Measurements from ENCODE around the gene CPXM2. TPM values are rescaled to one million over a fixed set of nuclear protein-coding genes. Genes with fewer than 3 reads are reported as not detected.
A peak's percentile ranks its signal among the peaks of the same experiment; 100 is the strongest.
"Not testable (repeated sequence)": the region's sequence is repeated elsewhere in the genome, so short reads cannot be mapped to it uniquely, and the experiment has no call there.

Gene CPXM2
- total and polyA plus RNA-seq, 2 experiments from 2014 or later, result 3.7 to 4.9 TPM

- Histone ChIP-seq H3K4me3 (no peak overlapping the region), H3K9me3 (ENCODE audit: low read depth) (no peaks in the 10 kb centered on the region), H3K79me2 (no peaks in the 10 kb centered on the region), H3K27me3 (no peaks in the 10 kb centered on the region), H2AFZ (no peak overlapping the region), H3K4me1 (ENCODE audit: insufficient read depth) (no peaks in the 10 kb centered on the region), H3K9me2 (replicated peaks; ENCODE audit: insufficient read depth) (no peaks in the 10 kb centered on the region), H3K36me3 (replicated peaks; ENCODE audit: insufficient read depth, low read depth) (no peaks in the 10 kb centered on the region), H4K20me1 (ENCODE audit: insufficient read depth, poor library complexity, severe bottlenecking) (no peaks in the 10 kb centered on the region), H3K27ac (no peak overlapping the region), H3K4me2 (no peak overlapping the region)
- no peak for DNase-seq (ENCODE audit: low spot score)
- 90% methylated on average over 5 of the region's 5 CpGs for WGBS (ENCODE audit: low lambda C conversion rate, missing lambda C conversion rate)
- TF ChIP-seq EZH2 (IDR thresholded peaks at IDR 0.05; ENCODE audit: borderline replicate concordance) (no peak), CTCF (IDR thresholded peaks at IDR 0.05; ENCODE audit: poor library complexity) (no peak), EZH2phosphoT487 (IDR thresholded peaks at IDR 0.05; ENCODE audit: low read depth, severe bottlenecking, unreplicated experiment) (no peak)
These were observed 149.9 kb downstream of the CPXM2 start for GRCh38 chr10:123741711-123742110.

- Histone ChIP-seq H3K27me3 (no peaks in the 10 kb centered on the region), H3K36me3 (replicated peaks; ENCODE audit: insufficient read depth, low read depth) (no peaks in the 10 kb centered on the region)
- peak; percentile 16 for DNase-seq (ENCODE audit: low spot score)
These were observed 150.5 kb downstream of the CPXM2 start for GRCh38 chr10:123741146-123741545.

GRCh38 chr10:123736917-123737316 is 154.7 kb downstream of the CPXM2 start:
- H3K36me3 ChIP-seq (replicated peaks; ENCODE audit: insufficient read depth, low read depth); H3K79me2 ChIP-seq; H3K27ac ChIP-seq; H3K9me3 ChIP-seq (ENCODE audit: low read depth); H3K4me3 ChIP-seq; DNase-seq (ENCODE audit: low spot score); H3K4me2 ChIP-seq; H2AFZ ChIP-seq; H3K9me2 ChIP-seq (replicated peaks; ENCODE audit: insufficient read depth); H4K20me1 ChIP-seq (ENCODE audit: insufficient read depth, poor library complexity, severe bottlenecking); H3K4me1 ChIP-seq (ENCODE audit: insufficient read depth); H3K27me3 ChIP-seq: not testable (repeated sequence)
- 97% methylated on average over 4 of the region's 4 CpGs for WGBS (ENCODE audit: low lambda C conversion rate, missing lambda C conversion rate)

More at GRCh38 chr10:123741146-123741545, 150.5 kb downstream of the CPXM2 start:
- H3K79me2 ChIP-seq, result no peaks in the 10 kb centered on the region
- H3K27ac ChIP-seq, result no peak overlapping the region
- no peaks in the 10 kb centered on the region for H3K9me2 ChIP-seq (replicated peaks; ENCODE audit: insufficient read depth)
- H2AFZ ChIP-seq, result no peak overlapping the region
- no peaks in the 10 kb centered on the region for H3K9me3 ChIP-seq (ENCODE audit: low read depth)
- 72% methylated on average over 7 of the region's 7 CpGs for WGBS (ENCODE audit: low lambda C conversion rate, missing lambda C conversion rate)
- H3K4me3 ChIP-seq, result no peak overlapping the region
- no peaks in the 10 kb centered on the region for H3K4me1 ChIP-seq (ENCODE audit: insufficient read depth)
- no peaks in the 10 kb centered on the region for H4K20me1 ChIP-seq (ENCODE audit: insufficient read depth, poor library complexity, severe bottlenecking)
- no peak overlapping the region for H3K4me2 ChIP-seq
- no peak for TF ChIP-seq EZH2phosphoT487 (IDR thresholded peaks at IDR 0.05; ENCODE audit: low read depth, severe bottlenecking, unreplicated experiment)

- Histone ChIP-seq H3K4me3 (no peak overlapping the region), H2AFZ (no peak overlapping the region), H3K4me2 (no peak overlapping the region), H4K20me1 (ENCODE audit: insufficient read depth, poor library complexity, severe bottlenecking) (no peaks in the 10 kb centered on the region), H3K27me3 (no peaks in the 10 kb centered on the region), H3K27ac (no peak overlapping the region), H3K4me1 (ENCODE audit: insufficient read depth) (no peaks in the 10 kb centered on the region), H3K9me3 (ENCODE audit: low read depth) (no peaks in the 10 kb centered on the region), H3K36me3 (replicated peaks; ENCODE audit: insufficient read depth, low read depth) (no peaks in the 10 kb centered on the region), H3K79me2 (no peaks in the 10 kb centered on the region), H3K9me2 (replicated peaks; ENCODE audit: insufficient read depth) (no peaks in the 10 kb centered on the region)
- TF ChIP-seq CTCF (IDR thresholded peaks at IDR 0.05; ENCODE audit: poor library complexity) (no peak), EZH2phosphoT487 (IDR thresholded peaks at IDR 0.05; ENCODE audit: low read depth, severe bottlenecking, unreplicated experiment) (no peak), EZH2 (IDR thresholded peaks at IDR 0.05; ENCODE audit: borderline replicate concordance) (no peak)
- no peak for DNase-seq (ENCODE audit: low spot score)
- 66% methylated on average over 6 of the region's 6 CpGs for WGBS (ENCODE audit: low lambda C conversion rate, missing lambda C conversion rate)
These were observed 162.1 kb downstream of the CPXM2 start for GRCh38 chr10:123729523-123729922.
